Endothelial cell of umbilical vein (primary cell): ENCODE data around the gene PALD1. TPM values are rescaled to one million over a fixed set of nuclear protein-coding genes. Genes with fewer than 3 reads are reported as not detected.

Experiments used
- BruUV-seq: library from RNA; stranded (reverse); fragments of 400-500 nt; replicated peaks from 2 replicates; lab custom pipeline; 2021; lab: Mats Ljungman, UMichigan
- CTCF ChIA-PET: fragments of 300-600, 350-600 bp; sonication (Branson Sonifier 250); formaldehyde crosslinking; loops from one replicate; lab custom pipeline; 2021; ENCODE audit warnings: antibody characterized with exemption, inconsistent platforms; lab: Charles Lee
- POLR2A ChIA-PET: fragments of 300-600, 350-600 bp; sonication (Branson Sonifier 250); formaldehyde crosslinking; loops from one replicate; lab custom pipeline; 2021; ENCODE audit warnings: antibody characterized with exemption, inconsistent platforms; lab: Charles Lee
- DNase-seq: peaks from one replicate; pipeline ENCODE4 v3.0.0-alpha.2; 2011; ENCODE audit warnings: low read depth, low spot score
- FAIRE-seq: peaks from 2 replicates; lab custom pipeline; 2011; peaks lifted over from hg19 to GRCh38; lab: Jason Lieb, UNC
- H2AFZ ChIP-seq: 2 replicates; pipeline ENCODE4 v1.6.0; 2012; ENCODE audit warnings: low read depth, low read length, control low read depth, inconsistent platforms
- H3K27ac ChIP-seq: 2 replicates; pipeline ENCODE4 v1.5.1; 2011; ENCODE audit warnings: low read depth, mild to moderate bottlenecking, control low read depth, low read length, moderate library complexity; ENCODE audit not compliant: insufficient read depth
- H3K27me3 ChIP-seq, 2 experiments: 2 replicates each; pipeline versions ENCODE4 v1.6.0 to v1.6.1; 2011; ENCODE audit warnings: low read length in 2 of 2, mixed read lengths in 1 of 2; ENCODE audit not compliant: control insufficient read depth in 2 of 2, insufficient read depth in 2 of 2
- H3K36me3 ChIP-seq, 2 experiments: 2 replicates in 1 of 2; 3 replicates in 1 of 2; pipeline ENCODE4 v1.5.1; 2011; ENCODE audit warnings: low read length in 2 of 2, mild to moderate bottlenecking in 1 of 2, moderate library complexity in 1 of 2; ENCODE audit not compliant: control insufficient read depth in 2 of 2, insufficient read depth in 2 of 2; ENCODE audit errors: extremely low read depth in 1 of 2
- H3K4me1 ChIP-seq: 3 replicates; pipeline ENCODE4 v1.5.1; 2011; ENCODE audit warnings: mild to moderate bottlenecking, low read length; ENCODE audit not compliant: control insufficient read depth, insufficient read depth; ENCODE audit errors: extremely low read depth
- H3K4me2 ChIP-seq: 2 replicates; pipeline ENCODE4 v1.6.1; 2011; ENCODE audit warnings: low read length, control low read depth, mixed read lengths; ENCODE audit not compliant: insufficient read depth
- H3K4me3 ChIP-seq, 3 experiments: fragments of 200-600 bp in 1 of 3; sonication (generic), shearing (Covaris generic) in 1 of 3; replicated peaks in 1 of 3; 2 replicates each; pipeline ENCODE4 v1.5.1; 2011 to 2016; ENCODE audit warnings: control low read depth in 3 of 3, low read length in 3 of 3, mild to moderate bottlenecking in 2 of 3, inconsistent platforms in 1 of 3, low read depth in 1 of 3, moderate library complexity in 1 of 3; ENCODE audit not compliant: insufficient read depth in 1 of 3
- H3K79me2 ChIP-seq: 2 replicates; pipeline ENCODE4 v1.6.0; 2012; ENCODE audit warnings: low read length, inconsistent platforms; ENCODE audit not compliant: control insufficient read depth, insufficient read depth
- H3K9ac ChIP-seq: replicated peaks from 2 replicates; pipeline ENCODE3; 2011; ENCODE audit warnings: low read length, control low read depth; ENCODE audit not compliant: insufficient read depth; ENCODE audit errors: extremely low read depth
- H3K9me1 ChIP-seq: replicated peaks from 3 replicates; pipeline ENCODE4 v1.6.0; 2011; ENCODE audit warnings: mild to moderate bottlenecking, low read length; ENCODE audit not compliant: control insufficient read depth, insufficient read depth; ENCODE audit errors: extremely low read depth
- H3K9me3 ChIP-seq: replicated peaks from 2 replicates; pipeline ENCODE4 v1.5.1; 2012; ENCODE audit warnings: low read length, inconsistent platforms; ENCODE audit not compliant: control insufficient read depth, insufficient read depth
- H4K20me1 ChIP-seq: replicated peaks from 2 replicates; pipeline ENCODE3; 2011; ENCODE audit warnings: mild to moderate bottlenecking, low read length; ENCODE audit not compliant: control insufficient read depth, insufficient read depth; ENCODE audit errors: extremely low read depth
- CTCF ChIP-seq, 2 donors: IDR thresholded peaks; 1 replicate in 1 of 2; 2 replicates in 1 of 2; pipeline ENCODE4 v1.5.1; 2011; ENCODE audit warnings: low read length in 2 of 2, mild to moderate bottlenecking in 2 of 2, moderate library complexity in 2 of 2, control low read depth in 1 of 2, inconsistent platforms in 1 of 2, low read depth in 1 of 2; ENCODE audit not compliant: insufficient read depth in 1 of 2; ENCODE audit errors: extremely low read depth in 1 of 2
- EZH2 ChIP-seq: IDR thresholded peaks from 2 replicates; pipeline ENCODE4 v1.6.1; 2012; ENCODE audit warnings: borderline replicate concordance, low read depth, mild to moderate bottlenecking, moderate library complexity, low read length, inconsistent platforms; ENCODE audit not compliant: severe bottlenecking
- FOS ChIP-seq: IDR thresholded peaks from 2 replicates; pipeline ENCODE4 v1.6.1; 2011; ENCODE audit warnings: mild to moderate bottlenecking, low read length, moderate library complexity, borderline replicate concordance; ENCODE audit not compliant: insufficient read depth
- GATA2 ChIP-seq: IDR thresholded peaks from 2 replicates; pipeline ENCODE4 v1.7.0; 2011; ENCODE audit warnings: low read depth, mild to moderate bottlenecking, moderate library complexity, mixed read lengths, low read length; ENCODE audit not compliant: insufficient read length, insufficient read depth
- JUN ChIP-seq: IDR thresholded peaks from 2 replicates; pipeline ENCODE4 v1.6.1; 2011; ENCODE audit warnings: borderline replicate concordance, low read depth; ENCODE audit not compliant: insufficient read length, insufficient read depth
- MAX ChIP-seq: IDR thresholded peaks from 2 replicates; pipeline ENCODE4 v1.6.1; 2011; ENCODE audit not compliant: insufficient read depth, insufficient read length
- MYC ChIP-seq: IDR thresholded peaks from one replicate; pipeline ENCODE4 v1.6.1; 2011; ENCODE audit warnings: mild to moderate bottlenecking, low read depth, low read length
- POLR2A ChIP-seq: IDR thresholded peaks from 2 replicates; pipeline ENCODE4 v1.6.1; 2012; ENCODE audit warnings: low read depth, mild to moderate bottlenecking, control low read depth, low read length
- POLR2AphosphoS5 ChIP-seq: IDR thresholded peaks from 2 replicates; pipeline ENCODE4 v1.6.1; 2012; ENCODE audit warnings: low read depth, mild to moderate bottlenecking, control low read depth, low read length, moderate library complexity; ENCODE audit not compliant: insufficient read depth
- dilution Hi-C: fragments of 300-500 bp; cut with MboI; formaldehyde crosslinking; loops from one replicate; pipeline ENCODE4 v1.15.0; 2019; ENCODE audit warnings: low sequenced_read_pairs; ENCODE audit not compliant: extremely low pct_ligation_motif_present
- intact Hi-C: fragments of 100-400 bp; cut with micrococcal nuclease; formaldehyde crosslinking; loops from one replicate; pipeline ENCODE4 v1.10.0; 2022
- polyA plus RNA-seq, 4 experiments: library from polyadenylated mRNA; depleted of rRNA in 3 of 4; stranded (reverse) in 3 of 4; unstranded in 1 of 4; fragments of >200 nt; gene quantifications; 2 replicates each; pipeline versions ENCODE4 v1.2.1 to v1.2.3, GENCODE V29; 2011 to 2012; ENCODE audit warnings: missing spikeins in 1 of 4
- total RNA-seq: library from RNA; stranded (reverse); gene quantifications from 2 replicates; pipeline ENCODE4 v1.2.3, GENCODE V29; 2021

PALD1 gene
- total and polyA plus RNA-seq, 2 donors (not counting 3 experiments of a cell fraction or from before 2014, with no cell fraction given) = 16.6 to 73.3 TPM

GRCh38 chr10:70528314-70528713, 49.7 kb downstream of the PALD1 start:
- Histone ChIP-seq H2AFZ (peak overlapping the region; percentile 43), H3K9me3 (no peaks in the 10 kb centered on the region), H3K4me2 (no peak overlapping the region), H3K36me3 (peaks cover 0 to 2% of the 10 kb centered on the region in 2 experiments), H3K9ac (no peak overlapping the region), H3K9me1 (no peaks in the 10 kb centered on the region), H3K4me1 (peaks cover 1% of the 10 kb centered on the region), H4K20me1 (no peaks in the 10 kb centered on the region), H3K27me3 (no peaks in the 10 kb centered on the region), H3K27ac (no peak overlapping the region), H3K79me2 (no peaks in the 10 kb centered on the region), H3K4me3 (no peak overlapping the region)
- ChIA-PET POLR2A (no interaction called here), CTCF (interaction anchor here (1.0 to 1.9 kb wide), 2 partner anchors 67 kb away, joined by 4 to 9 read pairs; no protein-coding TSS in a partner anchor)
- intact Hi-C loops (no loop called here), dilution Hi-C loops (no loop called here)
- FAIRE-seq (no peak), DNase-seq (no peak)
- TF ChIP-seq EZH2 (no peak), JUN (no peak), FOS (no peak)
- no TSS peak for BruUV-seq

GRCh38 chr10:70528741-70529362, 50.3 kb downstream of the PALD1 start:
- Histone ChIP-seq H3K4me2 (no peak overlapping the region), H3K27me3 (no peaks in the 10 kb centered on the region), H4K20me1 (no peaks in the 10 kb centered on the region), H3K9me1 (no peaks in the 10 kb centered on the region), H3K4me1 (peaks cover 3% of the 10 kb centered on the region), H3K9me3 (no peaks in the 10 kb centered on the region), H3K79me2 (no peaks in the 10 kb centered on the region), H3K9ac (no peak overlapping the region), H3K27ac (no peak overlapping the region), H2AFZ (peak overlapping the region; percentile 43), H3K4me3 (no peak overlapping the region), H3K36me3 (peaks cover 0 to 2% of the 10 kb centered on the region in 2 experiments)
- ChIA-PET POLR2A (no interaction called here), CTCF (interaction anchor here (1.3 to 1.9 kb wide), 3 partner anchors 9 to 68 kb away, joined by 4 to 9 read pairs (median 7); no protein-coding TSS in a partner anchor)
- DNase-seq = peak; percentile 52
- dilution Hi-C loops (no loop called here), intact Hi-C loops (no loop called here)
- peak; percentile 91 for FAIRE-seq
- TF ChIP-seq MYC (no peak), JUN (no peak), EZH2 (no peak), POLR2A (no peak), MAX (no peak), GATA2 (no peak), POLR2AphosphoS5 (no peak), CTCF (IDR thresholded peaks at IDR 0.05; ENCODE audit: extremely low read depth in 1 of 2, insufficient read depth in 1 of 2, low read depth in 1 of 2, low read length in 2 of 2) (no peak), FOS (no peak)
- BruUV-seq = no TSS peak
